Measurements from ENCODE around the gene HGD.
"Not testable (repeated sequence)": the region's sequence is repeated elsewhere in the genome, so short reads cannot be mapped to it uniquely, and the experiment has no call there.

The HGD gene

DNA sequence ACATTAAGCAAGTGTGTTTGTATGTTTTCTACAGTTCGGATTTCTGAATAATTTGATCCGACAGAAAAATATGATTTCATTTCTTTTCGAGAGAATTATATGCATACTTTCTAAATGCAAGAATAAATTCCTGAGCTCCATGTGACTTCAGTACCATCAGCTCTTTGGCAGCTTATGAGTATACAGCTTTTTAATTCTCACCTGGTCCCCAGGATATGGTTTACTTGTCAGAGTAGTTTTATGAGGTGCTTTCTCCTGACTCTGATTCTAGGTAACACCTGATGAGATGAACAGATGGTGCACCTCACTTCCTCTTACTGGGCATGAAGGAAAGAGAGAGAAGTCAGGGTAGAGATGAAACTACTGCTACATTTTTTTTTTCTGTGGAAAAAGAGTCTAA is 3.1 kb downstream of the HGD start:
- Histone ChIP-seq H3K36me3 (ENCODE audit: control insufficient read depth, insufficient read depth, low read length) (no peaks in the 10 kb centered on the region), H3K9me3 (ENCODE audit: control insufficient read depth, low read length) (peaks cover 3% of the 10 kb centered on the region), H3K4me1 (ENCODE audit: control insufficient read depth, insufficient read depth, low read length, poor library complexity, severe bottlenecking) (peaks cover 5% of the 10 kb centered on the region), H3K4me3 (ENCODE audit: extremely low read depth, insufficient read depth, low read length, poor library complexity, severe bottlenecking) (no peak overlapping the region), H3K27ac (ENCODE audit: low read depth, low read length, severe bottlenecking) (peak overlapping the region; percentile 79)
- 100% methylated on average over 3 of the region's 3 CpGs; no CpG with 5 or more reads in 1 of the 2 experiments for WGBS, 2 experiments (ENCODE audit: insufficient coverage in 2 of 2)

DNA sequence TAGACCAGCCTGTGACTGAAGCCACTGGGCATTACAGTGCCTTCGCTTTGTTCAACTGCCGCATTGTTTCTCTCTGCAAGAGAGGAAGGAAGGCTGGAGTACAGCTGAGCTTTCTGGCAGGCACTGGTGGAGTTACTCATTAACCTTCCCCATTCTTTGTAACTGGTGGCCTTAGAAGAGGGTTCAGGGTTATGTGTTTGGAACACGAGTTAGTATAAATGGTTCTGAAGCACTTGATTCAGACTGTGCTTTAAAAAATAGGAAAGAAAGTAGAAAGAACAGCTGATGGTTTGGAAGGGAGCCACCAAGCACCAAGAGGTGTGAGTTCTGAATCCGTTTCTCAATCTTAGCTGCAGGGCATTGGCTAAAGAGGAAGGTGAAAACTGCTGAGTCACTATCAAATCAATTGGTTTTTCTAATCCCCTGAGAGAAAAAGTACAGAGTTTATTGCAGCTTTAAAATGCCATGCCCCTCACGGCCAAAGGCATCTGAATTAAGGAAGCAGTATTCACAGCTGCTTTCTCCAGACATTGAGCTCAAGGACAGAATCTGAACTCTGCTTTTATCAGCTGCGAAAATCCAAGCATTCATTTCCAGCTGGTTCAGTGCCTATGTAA is 3.6 kb downstream of the HGD start:
- peaks cover 5% of the 10 kb centered on the region for H3K4me1 ChIP-seq (ENCODE audit: control insufficient read depth, insufficient read depth, low read length, poor library complexity, severe bottlenecking)
- H3K9me3 ChIP-seq (ENCODE audit: control insufficient read depth, low read length) = peaks cover 3% of the 10 kb centered on the region
- H3K4me3 ChIP-seq (ENCODE audit: extremely low read depth, insufficient read depth, low read length, poor library complexity, severe bottlenecking) = no peak overlapping the region
- H3K27ac ChIP-seq (ENCODE audit: low read depth, low read length, severe bottlenecking) = peak overlapping the region; percentile 79
- H3K36me3 ChIP-seq (ENCODE audit: control insufficient read depth, insufficient read depth, low read length) = no peaks in the 10 kb centered on the region
- WGBS, 2 experiments (ENCODE audit: insufficient coverage in 2 of 2) = 62 to 77% methylated on average over 3 to 4 of the region's 6 CpGs

DNA sequence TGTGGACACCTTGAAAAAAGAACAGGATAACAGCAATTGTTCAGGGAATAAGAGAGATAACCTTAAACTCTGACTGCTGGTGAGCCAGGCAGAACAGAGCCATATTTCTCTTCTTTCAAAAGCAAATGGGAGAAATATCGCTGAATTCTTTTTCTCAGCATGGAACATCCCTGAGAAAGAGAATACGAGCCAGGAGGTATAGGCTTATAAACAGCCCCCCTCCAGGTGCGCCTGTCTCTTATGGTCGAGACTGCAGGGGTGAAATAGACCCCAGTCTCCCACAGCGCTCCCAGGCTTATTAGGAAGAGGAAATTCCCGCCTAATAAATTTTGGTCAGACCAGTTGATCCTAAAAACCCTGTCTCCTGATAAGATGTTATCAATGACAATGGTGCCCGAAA is 4.8 kb downstream of the HGD start:
- H3K4me1 ChIP-seq (ENCODE audit: control insufficient read depth, insufficient read depth, low read length, poor library complexity, severe bottlenecking); H3K27ac ChIP-seq (ENCODE audit: low read depth, low read length, severe bottlenecking); H3K9me3 ChIP-seq (ENCODE audit: control insufficient read depth, low read length); H3K36me3 ChIP-seq (ENCODE audit: control insufficient read depth, insufficient read depth, low read length); H3K4me3 ChIP-seq (ENCODE audit: extremely low read depth, insufficient read depth, low read length, poor library complexity, severe bottlenecking): not testable (repeated sequence)
- WGBS, 2 experiments (ENCODE audit: insufficient coverage in 2 of 2) = 68 to 97% methylated on average over 3 to 5 of the region's 7 CpGs

GRCh38 chr3:120673116-120673515 is 8.9 kb downstream of the HGD start:
- Histone ChIP-seq H3K27ac (ENCODE audit: low read depth, low read length, severe bottlenecking) (no peak overlapping the region), H3K4me3 (ENCODE audit: extremely low read depth, insufficient read depth, low read length, poor library complexity, severe bottlenecking) (no peak overlapping the region), H3K9me3 (ENCODE audit: control insufficient read depth, low read length) (peaks cover 3% of the 10 kb centered on the region), H3K4me1 (ENCODE audit: control insufficient read depth, insufficient read depth, low read length, poor library complexity, severe bottlenecking) (peaks cover under 1% of the 10 kb centered on the region), H3K36me3 (ENCODE audit: control insufficient read depth, insufficient read depth, low read length) (no peaks in the 10 kb centered on the region)
- 40 to 85% methylated on average over 1 to 2 of the region's 2 CpGs for WGBS, 2 experiments (ENCODE audit: insufficient coverage in 2 of 2)

GRCh38 chr3:120670576-120670975 is 11.5 kb downstream of the HGD start:
- Histone ChIP-seq H3K9me3 (ENCODE audit: control insufficient read depth, low read length) (no peaks in the 10 kb centered on the region), H3K4me1 (ENCODE audit: control insufficient read depth, insufficient read depth, low read length, poor library complexity, severe bottlenecking) (no peaks in the 10 kb centered on the region), H3K27ac (ENCODE audit: low read depth, low read length, severe bottlenecking) (no peak overlapping the region), H3K4me3 (ENCODE audit: extremely low read depth, insufficient read depth, low read length, poor library complexity, severe bottlenecking) (no peak overlapping the region), H3K36me3 (ENCODE audit: control insufficient read depth, insufficient read depth, low read length) (no peaks in the 10 kb centered on the region)
- 88 to 100% methylated on average over 1 of the region's 2 CpGs for WGBS, 2 experiments (ENCODE audit: insufficient coverage in 2 of 2)

DNA sequence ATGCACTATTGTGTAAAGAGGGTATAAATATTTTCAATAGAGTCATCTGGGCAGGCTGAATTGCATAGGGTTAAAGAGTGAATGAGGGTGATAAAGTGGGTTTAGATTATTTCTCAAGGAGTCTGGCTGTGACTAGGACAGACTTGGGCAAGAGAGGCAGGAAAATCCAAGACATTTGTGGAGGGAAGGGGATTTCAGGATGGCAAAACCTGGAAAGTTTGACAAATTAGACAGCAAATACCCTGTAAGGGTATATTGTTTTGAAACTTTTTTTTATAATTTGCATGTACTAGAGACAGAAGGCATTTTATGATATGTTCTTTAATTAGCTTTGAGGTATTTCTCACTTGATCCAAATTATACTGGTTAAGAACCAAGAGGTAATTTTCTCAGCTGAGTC is 17.1 kb downstream of the HGD start:
- Histone ChIP-seq H3K4me3 (ENCODE audit: extremely low read depth, insufficient read depth, low read length, poor library complexity, severe bottlenecking) (no peak overlapping the region), H3K9me3 (ENCODE audit: control insufficient read depth, low read length) (no peaks in the 10 kb centered on the region), H3K27ac (ENCODE audit: low read depth, low read length, severe bottlenecking) (no peak overlapping the region), H3K36me3 (ENCODE audit: control insufficient read depth, insufficient read depth, low read length) (no peaks in the 10 kb centered on the region), H3K4me1 (ENCODE audit: control insufficient read depth, insufficient read depth, low read length, poor library complexity, severe bottlenecking) (no peaks in the 10 kb centered on the region)

DNA sequence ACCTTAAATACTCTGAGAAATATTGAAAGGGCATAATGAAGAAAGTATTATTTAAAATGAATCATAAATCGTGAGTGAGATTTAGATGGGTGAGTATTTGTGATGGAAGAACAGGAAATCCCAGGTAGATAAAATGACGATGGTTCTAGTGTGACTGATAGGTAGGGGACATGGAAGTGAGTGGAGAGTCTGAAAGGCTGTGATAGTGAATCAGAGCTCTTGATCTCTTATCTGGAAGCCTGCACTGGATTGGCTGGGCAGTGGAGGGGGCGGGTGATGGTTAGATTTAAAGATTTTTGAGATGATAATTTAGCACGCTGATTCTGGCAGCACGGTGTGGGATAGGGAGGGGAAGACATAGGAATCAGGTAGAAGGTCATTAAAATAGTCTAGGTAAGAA is 20.1 kb downstream of the HGD start:
- no peaks in the 10 kb centered on the region for H3K4me1 ChIP-seq (ENCODE audit: control insufficient read depth, insufficient read depth, low read length, poor library complexity, severe bottlenecking)
- 67 to 71% methylated on average over 4 to 5 of the region's 5 CpGs for WGBS, 2 experiments (ENCODE audit: insufficient coverage in 2 of 2)
- no peak overlapping the region for H3K27ac ChIP-seq (ENCODE audit: low read depth, low read length, severe bottlenecking)
- peaks cover 3% of the 10 kb centered on the region for H3K9me3 ChIP-seq (ENCODE audit: control insufficient read depth, low read length)
- H3K36me3 ChIP-seq (ENCODE audit: control insufficient read depth, insufficient read depth, low read length) = no peaks in the 10 kb centered on the region
- no peak overlapping the region for H3K4me3 ChIP-seq (ENCODE audit: extremely low read depth, insufficient read depth, low read length, poor library complexity, severe bottlenecking)

DNA sequence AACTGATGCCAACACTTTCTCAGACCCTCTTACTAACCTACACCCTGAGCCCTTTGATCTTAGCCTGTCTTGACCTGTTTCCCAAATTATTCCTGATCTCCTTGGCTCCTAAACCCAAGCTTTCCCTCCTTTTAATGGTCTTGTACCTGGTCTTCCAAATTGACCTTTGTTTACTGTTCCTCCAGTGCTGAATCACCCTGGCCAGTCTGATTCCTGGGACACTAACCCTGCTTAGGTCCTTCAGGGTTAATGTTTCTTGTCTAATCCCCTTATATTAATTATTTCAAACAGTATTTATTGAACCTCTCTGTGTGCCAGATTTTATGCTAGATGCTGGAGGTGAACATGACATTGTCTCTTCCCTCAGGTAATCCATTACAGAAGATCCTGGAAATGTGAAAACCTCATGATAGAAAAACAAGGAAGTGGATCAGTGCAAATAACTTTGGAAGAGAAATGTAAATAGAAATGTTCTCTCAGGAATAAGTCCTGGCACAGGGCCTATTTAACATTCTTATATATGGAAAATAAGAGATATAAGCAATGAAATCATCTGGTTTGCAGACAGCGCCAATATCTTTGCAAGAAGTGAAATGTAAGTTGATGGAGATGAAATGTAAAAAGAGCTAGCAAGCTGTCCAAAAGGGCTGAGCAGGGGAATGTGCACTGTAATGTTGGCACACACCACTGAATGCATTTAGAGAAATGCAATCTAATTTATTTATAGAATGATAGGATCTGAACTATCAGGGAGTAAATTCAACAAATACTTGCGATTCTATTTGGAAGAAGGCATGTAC is 20.7 kb downstream of the HGD start:
- Histone ChIP-seq H3K27ac (ENCODE audit: low read depth, low read length, severe bottlenecking) (no peak overlapping the region), H3K36me3 (ENCODE audit: control insufficient read depth, insufficient read depth, low read length) (no peaks in the 10 kb centered on the region), H3K4me1 (ENCODE audit: control insufficient read depth, insufficient read depth, low read length, poor library complexity, severe bottlenecking) (no peaks in the 10 kb centered on the region), H3K9me3 (ENCODE audit: control insufficient read depth, low read length) (peaks cover 3% of the 10 kb centered on the region), H3K4me3 (ENCODE audit: extremely low read depth, insufficient read depth, low read length, poor library complexity, severe bottlenecking) (no peak overlapping the region)
- WGBS, 2 experiments (ENCODE audit: insufficient coverage in 2 of 2) = 0% methylated on average over 1 of the region's 2 CpGs; no CpG with 5 or more reads in 1 of the 2 experiments

GRCh38 chr3:120659834-120660233 is 22.2 kb downstream of the HGD start:
- Histone ChIP-seq H3K36me3 (ENCODE audit: control insufficient read depth, insufficient read depth, low read length) (no peaks in the 10 kb centered on the region), H3K9me3 (ENCODE audit: control insufficient read depth, low read length) (peaks cover 3% of the 10 kb centered on the region), H3K4me3 (ENCODE audit: extremely low read depth, insufficient read depth, low read length, poor library complexity, severe bottlenecking) (no peak overlapping the region), H3K4me1 (ENCODE audit: control insufficient read depth, insufficient read depth, low read length, poor library complexity, severe bottlenecking) (no peaks in the 10 kb centered on the region), H3K27ac (ENCODE audit: low read depth, low read length, severe bottlenecking) (no peak overlapping the region)
- WGBS, 2 experiments (ENCODE audit: insufficient coverage in 2 of 2) = 95% methylated on average over 2 of the region's 2 CpGs; no CpG with 5 or more reads in 1 of the 2 experiments

DNA sequence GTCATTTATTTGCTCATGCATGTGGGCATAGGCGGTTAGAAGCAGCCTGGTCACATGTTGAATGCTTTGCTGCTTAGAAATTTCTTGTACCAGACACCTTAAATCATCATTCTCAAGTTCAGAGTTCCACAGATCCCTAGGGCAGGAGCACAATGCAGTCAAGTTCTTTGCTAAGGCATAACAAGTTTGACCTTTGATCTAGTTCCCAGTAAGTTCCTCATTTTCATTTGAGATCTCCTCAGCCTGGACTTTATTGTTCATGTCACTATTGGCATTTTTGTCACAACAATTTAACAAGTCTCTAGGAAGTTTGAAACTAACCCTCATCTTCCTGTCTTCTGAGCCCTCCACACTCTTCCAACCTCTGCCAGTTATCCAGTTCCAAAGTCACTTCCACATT is 22.8 kb downstream of the HGD start:
- WGBS, 2 experiments (ENCODE audit: insufficient coverage in 2 of 2) = 67% methylated on average over 1 of the region's 1 CpG; no CpG with 5 or more reads in 1 of the 2 experiments
- H3K4me3 ChIP-seq (ENCODE audit: extremely low read depth, insufficient read depth, low read length, poor library complexity, severe bottlenecking) = no peak overlapping the region
- peaks cover 3% of the 10 kb centered on the region for H3K9me3 ChIP-seq (ENCODE audit: control insufficient read depth, low read length)
- no peaks in the 10 kb centered on the region for H3K4me1 ChIP-seq (ENCODE audit: control insufficient read depth, insufficient read depth, low read length, poor library complexity, severe bottlenecking)
- H3K36me3 ChIP-seq (ENCODE audit: control insufficient read depth, insufficient read depth, low read length) = no peaks in the 10 kb centered on the region
- no peak overlapping the region for H3K27ac ChIP-seq (ENCODE audit: low read depth, low read length, severe bottlenecking)

DNA sequence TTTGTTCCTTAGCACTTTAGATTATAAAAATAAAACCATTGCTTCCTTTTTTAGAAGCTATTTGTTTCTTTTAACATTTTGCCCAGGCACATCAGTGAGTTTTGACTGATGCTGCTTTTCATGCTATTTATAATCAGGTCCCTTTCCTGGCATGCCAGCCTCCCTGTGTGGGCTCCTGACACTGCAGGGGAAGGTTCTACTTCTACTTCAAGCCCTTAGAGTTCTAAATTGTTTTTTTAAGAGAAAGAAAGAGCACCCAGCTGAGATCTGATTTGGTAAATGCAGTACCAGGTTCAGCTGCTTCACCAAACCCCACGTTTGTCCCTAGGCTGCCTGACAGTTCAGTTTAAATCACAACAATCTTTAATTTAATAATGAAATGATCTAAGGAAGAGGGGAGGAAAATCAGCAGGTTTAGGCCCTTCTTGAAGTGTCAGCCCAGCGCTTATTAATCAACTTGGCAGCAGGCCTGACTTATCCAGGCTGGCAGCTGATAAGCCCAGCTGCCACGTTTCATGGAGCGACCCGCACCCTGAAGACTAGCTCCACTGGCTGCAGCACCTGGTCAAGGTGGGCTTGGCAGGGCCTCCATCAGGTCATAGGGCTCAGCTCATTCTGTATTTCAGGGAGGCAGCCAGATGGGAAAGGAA is 29.0 kb downstream of the HGD start:
- H3K4me1 ChIP-seq (ENCODE audit: control insufficient read depth, insufficient read depth, low read length, poor library complexity, severe bottlenecking) = no peaks in the 10 kb centered on the region
- no peaks in the 10 kb centered on the region for H3K36me3 ChIP-seq (ENCODE audit: control insufficient read depth, insufficient read depth, low read length)
- no peaks in the 10 kb centered on the region for H3K9me3 ChIP-seq (ENCODE audit: control insufficient read depth, low read length)
- H3K4me3 ChIP-seq (ENCODE audit: extremely low read depth, insufficient read depth, low read length, poor library complexity, severe bottlenecking) = no peak overlapping the region
- no peak overlapping the region for H3K27ac ChIP-seq (ENCODE audit: low read depth, low read length, severe bottlenecking)
- WGBS, 2 experiments (ENCODE audit: insufficient coverage in 2 of 2) = 82 to 96% methylated on average over 4 of the region's 5 CpGs
